GM21423 (cell line): Measurements from ENCODE around the gene TTBK1.

Source experiments
- ATAC-seq: cut with Tn5 transposase; IDR thresholded peaks from one replicate; pipeline ENCODE4 v1.9.1; 2021; ENCODE audit warnings: mild to moderate bottlenecking, moderate library complexity; ENCODE audit not compliant: unreplicated experiment

The TTBK1 gene

DNA sequence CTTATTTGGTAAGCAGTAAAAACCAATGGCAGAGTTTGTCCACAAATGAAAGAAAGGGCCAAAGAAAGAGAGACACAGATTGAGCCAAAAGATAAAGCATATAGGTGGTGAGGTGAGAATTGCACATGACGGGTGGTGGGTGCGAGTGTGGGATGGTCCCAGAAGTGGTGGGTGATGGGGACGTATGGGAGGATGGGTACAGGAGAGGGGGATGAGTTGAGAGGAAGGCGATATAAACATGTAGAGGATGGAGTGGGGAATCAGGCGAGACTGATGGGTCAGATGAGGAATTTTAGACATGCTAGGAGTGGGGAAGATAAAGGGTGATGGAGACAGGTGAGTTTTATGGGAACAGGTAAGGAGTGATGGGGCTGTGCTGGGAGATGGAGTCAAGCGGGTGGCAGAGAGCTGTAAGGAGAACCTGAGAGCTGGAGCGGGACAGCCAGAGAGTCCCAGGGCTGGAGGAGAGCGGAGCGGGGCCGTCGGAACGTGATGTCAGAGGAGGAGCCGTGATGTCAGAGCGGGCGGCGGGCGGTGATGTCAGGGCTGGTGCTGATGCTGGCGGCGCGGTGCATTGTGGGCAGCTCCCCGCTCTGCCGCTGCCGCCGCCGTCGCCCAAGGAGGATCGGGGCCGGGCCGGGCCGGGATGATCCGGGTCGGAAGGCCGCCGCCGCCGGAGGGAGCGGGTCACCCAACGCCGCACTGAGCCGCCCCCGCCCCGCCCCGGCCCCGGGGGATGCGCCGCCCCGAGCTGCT is at the start of gene TTBK1:
TTBK1 (plus strand) TSS at position 574 of the 756 bp plus-strand sequence. CDS start 3,180 bp downstream, outside the sequence.
- ATAC-seq = no peak

DNA sequence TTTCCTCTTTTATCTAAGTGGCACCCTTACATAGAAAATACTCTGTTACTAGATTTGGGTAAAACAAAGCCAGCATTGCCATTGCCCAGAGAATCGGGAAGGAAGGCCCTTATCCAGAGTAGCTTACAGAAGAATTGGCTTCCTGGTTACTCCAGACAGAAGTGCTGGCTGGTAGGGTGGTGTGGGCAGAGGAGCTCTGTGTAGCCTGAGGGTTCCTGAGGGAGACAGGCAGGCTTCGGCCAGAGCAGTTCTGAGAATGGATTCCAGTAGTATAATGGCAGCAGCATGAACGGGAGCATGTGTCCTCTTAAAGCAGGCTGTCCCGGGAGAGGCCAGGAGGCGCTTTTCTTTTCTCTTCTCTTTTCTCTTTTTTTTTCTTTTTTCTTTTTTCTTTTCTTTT is 49.4 kb upstream of the TTBK1 start:
- no peak for ATAC-seq

DNA sequence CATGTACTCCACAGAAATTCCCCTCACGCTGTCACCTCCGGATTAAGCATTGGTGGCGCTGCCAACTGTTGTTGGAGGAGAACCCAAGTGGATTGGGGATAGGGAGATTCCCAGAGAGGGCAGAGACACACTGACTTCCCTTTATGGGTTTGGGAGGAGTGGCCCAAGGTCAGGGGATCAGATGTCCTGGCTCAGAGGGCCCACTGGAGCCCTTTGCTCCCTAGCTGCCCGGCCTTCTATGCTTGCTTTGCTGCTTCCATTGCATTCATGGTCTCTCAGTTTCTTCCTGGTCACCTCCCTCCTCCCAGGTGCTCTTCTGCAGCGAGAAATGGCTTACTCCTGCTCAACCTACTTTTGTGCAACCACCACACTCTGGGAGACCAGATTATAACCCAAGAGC is 46.9 kb upstream of the TTBK1 start:
- ATAC-seq = no peak

DNA sequence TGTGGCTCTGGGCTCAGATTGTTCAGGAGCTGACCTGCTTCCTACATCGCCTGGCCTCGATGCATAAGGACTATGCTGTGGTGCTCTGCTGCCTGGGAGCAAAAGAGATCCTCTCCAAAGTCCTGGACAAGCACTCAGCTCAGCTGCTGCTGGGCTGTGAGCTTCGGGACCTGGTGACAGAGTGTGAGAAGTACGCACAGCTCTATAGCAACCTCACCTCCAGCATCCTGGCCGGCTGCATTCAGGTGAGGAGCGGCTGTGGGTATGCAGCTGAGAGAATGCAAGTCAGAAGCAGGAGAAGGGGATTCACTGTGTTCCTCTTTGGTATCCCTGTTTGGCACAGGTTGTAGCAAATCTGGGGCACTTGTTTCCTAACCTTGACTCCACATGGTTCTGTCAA is 43.4 kb upstream of the TTBK1 start:
- no peak for ATAC-seq

DNA sequence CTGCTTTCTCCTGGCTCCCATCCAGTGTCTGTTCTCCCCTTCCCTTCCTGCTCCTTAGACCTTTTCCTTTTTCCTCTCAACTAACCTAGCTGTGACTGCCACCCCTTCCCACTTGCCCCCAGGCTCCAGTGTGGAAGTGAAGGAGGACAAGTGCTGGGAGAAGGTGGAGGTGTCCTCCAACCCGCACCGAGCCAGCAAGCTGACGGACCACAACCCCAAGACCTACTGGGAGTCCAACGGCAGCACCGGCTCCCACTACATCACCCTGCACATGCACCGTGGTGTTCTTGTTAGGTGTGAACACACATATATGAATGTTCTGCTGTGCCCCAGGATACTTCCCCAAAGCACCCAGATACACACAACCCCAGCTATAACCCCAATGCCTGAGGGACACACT is 42.7 kb upstream of the TTBK1 start:
- no peak for ATAC-seq

DNA sequence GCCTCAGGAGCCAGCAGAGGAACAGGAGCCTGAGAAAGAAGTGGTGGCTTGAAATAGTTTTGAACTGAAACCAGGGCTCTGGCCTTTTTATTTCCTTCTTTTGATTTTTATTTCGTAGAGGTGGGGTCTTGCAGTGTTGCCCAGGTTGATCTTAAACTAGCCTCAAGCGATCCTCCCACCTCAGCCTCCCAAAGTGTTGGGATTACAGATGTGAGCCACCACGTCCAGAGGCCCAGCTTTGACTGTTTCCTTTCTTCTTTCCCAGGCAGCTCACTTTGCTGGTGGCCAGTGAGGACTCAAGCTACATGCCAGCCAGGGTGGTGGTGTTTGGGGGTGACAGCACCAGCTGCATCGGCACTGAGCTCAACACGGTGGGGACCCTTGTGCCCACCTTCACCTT is 40.8 kb upstream of the TTBK1 start:
- ATAC-seq = no peak

DNA sequence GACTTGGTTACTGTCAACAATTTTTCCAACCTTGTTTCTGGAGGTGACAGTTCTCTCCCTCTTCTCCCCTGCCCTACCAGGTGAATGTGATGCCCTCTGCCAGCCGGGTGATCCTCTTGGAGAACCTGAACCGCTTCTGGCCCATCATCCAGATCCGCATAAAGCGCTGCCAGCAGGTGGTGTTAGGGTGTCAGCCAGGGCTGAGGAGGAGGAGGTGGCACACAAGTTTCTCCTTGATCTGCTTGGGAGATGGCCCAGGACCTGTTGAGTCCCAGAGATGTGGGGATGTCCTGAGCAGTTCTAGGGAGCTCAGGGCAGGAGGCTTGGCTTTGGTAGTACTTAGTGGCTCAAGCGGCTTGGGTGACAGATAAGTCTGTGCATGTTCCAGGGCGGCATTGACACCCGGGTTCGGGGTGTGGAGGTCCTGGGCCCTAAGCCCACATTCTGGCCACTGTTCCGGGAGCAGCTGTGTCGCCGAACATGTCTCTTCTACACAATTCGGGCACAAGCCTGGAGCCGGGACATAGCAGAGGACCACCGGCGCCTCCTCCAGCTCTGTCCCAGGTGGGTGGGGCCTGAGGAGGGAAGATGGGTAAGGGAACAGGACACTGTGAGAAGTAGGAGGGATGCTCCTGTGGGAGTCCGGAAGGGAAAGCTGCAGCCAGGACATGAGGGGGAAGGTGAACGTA is 40.1 kb upstream of the TTBK1 start:
- no peak for ATAC-seq

DNA sequence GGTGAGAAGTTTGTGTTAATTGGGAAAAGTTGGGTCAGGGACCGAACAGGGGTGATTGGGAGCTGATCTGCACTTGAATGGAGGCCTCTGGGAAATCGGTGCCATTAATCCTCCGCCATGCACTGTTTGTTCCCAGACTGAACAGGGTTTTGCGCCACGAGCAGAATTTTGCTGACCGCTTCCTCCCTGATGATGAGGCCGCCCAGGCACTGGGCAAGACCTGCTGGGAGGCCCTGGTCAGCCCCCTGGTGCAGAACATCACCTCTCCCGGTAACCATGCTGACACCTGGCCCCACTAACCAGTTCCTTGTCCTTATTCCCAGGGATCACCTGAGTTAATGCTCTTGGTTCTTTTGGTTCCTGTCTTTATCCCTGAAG is 39.6 kb upstream of the TTBK1 start:
- ATAC-seq = no peak

DNA sequence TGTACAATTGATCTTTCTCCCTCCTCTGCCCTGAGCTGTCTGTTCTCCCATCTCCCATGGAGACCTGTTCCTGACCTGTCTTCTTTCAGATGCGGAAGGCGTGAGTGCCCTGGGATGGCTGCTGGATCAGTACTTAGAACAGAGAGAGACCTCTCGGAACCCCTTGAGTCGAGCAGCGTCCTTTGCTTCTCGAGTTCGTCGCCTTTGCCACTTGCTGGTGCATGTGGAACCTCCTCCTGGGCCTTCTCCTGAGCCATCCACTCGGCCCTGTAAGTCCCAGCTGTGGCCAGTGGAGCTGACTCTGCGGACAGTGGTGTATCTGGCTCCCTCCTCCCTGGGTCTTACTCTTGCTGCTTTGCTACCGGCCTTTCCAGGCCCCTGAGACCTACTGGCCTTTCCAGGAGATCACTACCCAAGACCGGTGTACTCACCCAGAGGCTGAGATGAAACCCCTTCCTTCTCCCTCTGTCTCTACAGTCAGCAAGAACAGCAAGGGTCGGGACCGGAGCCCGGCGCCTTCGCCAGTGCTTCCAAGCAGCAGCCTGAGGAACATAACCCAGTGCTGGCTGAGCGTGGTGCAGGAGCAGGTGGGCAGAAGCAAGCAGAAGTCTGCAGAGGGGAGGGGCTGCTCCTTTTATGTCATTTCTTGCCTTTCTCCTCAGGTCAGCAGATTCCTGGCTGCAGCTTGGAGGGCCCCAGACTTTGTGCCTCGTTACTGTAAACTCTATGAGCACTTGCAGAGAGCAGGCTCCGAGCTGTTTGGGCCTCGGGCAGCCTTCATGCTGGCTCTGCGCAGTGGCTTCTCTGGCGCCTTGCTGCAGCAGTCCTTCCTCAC is 38.8 kb upstream of the TTBK1 start:
- ATAC-seq = no peak

DNA sequence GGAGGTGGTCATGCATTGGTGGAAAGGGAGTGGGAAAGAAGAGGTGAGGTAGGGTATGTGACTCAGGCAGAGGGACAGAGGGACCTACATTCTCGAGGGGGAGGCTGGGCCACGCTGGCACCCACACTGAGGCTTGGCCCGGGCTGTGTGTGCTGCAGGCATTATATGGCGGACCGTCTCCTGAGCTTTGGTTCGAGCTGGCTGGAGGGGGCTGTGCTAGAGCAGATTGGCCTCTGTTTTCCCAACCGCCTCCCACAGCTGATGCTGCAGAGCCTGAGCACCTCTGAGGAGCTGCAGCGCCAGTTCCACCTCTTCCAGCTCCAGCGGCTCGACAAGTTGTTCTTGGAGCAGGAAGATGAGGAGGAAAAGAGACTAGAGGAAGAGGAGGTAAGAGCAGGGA is 37.4 kb upstream of the TTBK1 start:
- ATAC-seq = no peak

DNA sequence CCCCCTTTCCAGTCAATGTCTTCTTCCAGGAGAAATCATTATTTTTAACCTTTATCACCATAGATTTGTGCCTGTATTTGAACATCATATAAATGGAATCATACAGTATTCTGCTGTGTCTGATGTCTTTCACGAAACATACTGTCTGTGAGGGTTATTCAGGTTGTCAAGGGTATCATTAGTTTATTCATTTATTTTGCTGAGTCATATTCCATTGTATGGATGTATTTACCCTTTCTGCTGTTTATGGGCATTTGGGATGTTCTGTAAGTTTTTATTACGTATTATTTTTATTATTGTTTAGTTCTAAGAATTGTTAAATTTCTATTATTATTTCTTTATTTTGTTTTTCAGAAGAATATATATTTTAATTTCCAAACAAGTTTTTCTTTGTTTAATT is 36.0 kb upstream of the TTBK1 start:
- no peak for ATAC-seq

DNA sequence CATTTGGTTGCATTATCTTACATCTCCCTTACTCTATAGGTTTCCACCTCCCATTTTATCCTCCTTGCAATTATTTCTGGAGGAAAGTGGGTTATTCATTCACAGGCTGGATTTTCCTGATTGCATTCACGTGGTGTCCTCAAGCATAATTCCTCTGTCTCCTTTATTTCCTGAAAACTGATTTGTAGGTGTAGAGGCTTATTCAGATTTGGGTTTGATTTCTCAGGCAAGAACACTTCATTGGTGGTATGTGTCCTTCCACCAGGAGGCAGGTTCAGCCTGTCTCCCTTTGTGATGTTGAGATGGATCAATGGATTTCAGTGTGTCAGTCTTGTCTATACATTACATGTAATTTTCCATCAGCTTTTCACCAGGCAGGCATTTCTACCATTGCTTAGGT is 31.3 kb upstream of the TTBK1 start:
- no peak for ATAC-seq

DNA sequence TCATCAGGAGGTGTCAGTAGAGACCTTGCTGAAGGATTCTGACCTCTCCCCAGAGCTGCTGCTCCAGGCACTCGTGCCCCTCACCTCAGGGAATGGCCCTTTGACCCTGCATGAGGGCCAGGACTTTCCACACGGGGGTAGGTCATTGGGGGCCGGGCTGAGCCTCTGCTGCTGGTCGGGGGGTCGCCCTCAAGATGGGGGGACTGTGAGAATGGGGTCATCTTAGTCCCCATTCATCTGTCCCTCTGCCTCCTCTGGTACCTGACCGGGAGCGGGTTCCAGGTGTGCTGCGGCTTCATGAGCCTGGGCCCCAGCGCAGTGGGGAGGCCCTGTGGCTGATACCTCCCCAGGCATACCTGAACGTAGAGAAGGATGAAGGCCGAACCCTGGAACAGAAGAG is 29.9 kb upstream of the TTBK1 start:
- ATAC-seq = no peak

DNA sequence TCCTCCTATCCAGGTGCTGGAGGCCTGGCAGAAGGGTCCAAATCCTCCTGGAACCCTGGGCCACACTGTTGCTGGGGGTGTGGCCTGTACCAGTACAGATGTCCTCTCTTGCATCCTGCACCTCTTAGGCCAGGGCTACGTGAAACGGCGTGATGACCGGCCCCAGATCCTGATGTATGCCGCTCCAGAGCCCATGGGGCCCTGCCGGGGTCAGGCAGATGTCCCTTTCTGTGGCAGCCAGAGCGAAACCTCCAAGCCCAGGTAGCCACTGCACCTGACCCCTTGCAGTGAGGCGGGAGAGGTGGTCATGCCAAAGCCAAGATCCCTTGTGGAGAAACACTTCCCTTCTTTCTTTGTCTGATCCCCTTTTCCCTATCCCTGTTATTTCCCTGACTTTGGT is 28.2 kb upstream of the TTBK1 start:
- no peak for ATAC-seq

DNA sequence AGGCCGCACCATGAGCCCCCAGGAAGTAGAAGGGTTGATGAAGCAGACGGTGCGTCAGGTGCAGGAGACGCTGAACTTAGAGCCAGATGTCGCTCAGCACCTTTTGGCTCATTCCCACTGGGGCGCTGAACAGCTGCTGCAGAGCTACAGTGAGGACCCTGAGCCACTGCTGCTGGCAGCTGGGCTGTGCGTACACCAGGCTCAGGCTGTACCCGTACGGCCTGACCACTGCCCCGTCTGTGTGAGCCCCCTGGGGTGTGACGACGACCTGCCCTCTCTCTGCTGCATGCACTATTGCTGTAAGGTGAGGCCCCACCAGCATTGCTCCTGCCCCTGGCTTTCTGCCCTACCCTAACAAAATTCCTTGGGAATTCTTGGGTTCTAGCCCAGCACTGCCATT is 27.1 kb upstream of the TTBK1 start:
- no peak for ATAC-seq

DNA sequence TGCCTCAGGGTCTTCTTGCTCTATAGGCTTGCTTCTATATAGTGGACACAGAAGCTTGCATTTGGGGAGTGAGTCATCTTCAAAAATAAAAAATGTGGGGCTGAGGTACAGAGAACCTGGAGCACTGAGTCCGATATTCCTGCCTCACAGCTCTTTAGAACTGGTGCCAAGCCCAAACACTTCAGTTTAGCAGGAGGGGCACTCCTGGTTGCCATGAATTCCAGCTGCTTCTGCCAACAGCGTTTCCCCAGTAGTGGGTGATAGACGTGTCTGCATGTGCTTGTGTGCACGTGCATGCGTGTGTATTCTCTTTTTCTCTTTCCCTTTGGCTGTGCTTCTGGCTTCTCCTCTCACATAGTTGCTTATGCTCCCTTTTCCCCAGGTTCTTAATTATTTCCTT is 25.9 kb upstream of the TTBK1 start:
- ATAC-seq = no peak

DNA sequence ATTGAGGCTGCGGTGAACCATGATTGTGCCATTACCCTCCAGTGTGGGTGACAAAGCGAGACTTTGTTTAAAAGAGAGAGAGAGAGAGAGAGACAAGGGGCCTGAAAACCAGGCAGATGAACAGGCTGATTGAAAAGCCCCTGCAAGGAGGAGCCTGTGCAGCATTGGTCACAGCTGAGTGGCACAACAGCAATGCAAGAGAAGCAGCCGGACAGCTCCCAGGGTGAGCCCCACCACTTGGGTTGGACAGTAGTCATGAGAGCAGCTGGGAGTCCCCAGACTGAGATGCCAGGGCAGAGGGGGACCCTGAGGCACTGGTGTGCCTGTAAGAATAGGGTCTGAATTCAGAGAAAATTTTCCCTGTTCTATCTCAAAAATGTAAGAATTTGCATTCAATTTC is 24.2 kb upstream of the TTBK1 start:
- ATAC-seq = no peak

DNA sequence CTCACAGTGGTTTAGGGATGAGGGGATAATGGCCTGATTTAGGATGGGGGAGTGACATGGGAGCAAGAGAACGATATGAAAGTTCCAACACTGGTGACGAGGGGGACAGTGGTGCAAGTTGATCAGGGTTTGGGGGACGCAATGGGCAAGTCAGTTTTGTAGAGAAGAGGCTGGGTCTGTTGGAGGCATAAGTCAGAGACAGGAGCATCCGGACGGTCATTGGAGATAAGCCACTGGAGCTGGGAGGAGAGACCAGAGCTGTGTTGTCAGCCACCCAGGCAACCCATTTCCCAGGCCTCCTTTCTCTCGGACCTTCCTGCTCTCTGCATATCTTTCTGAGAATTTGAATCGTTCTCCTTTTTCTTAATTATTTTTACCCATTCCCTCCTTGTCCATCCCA is 23.5 kb upstream of the TTBK1 start:
- ATAC-seq = no peak

DNA sequence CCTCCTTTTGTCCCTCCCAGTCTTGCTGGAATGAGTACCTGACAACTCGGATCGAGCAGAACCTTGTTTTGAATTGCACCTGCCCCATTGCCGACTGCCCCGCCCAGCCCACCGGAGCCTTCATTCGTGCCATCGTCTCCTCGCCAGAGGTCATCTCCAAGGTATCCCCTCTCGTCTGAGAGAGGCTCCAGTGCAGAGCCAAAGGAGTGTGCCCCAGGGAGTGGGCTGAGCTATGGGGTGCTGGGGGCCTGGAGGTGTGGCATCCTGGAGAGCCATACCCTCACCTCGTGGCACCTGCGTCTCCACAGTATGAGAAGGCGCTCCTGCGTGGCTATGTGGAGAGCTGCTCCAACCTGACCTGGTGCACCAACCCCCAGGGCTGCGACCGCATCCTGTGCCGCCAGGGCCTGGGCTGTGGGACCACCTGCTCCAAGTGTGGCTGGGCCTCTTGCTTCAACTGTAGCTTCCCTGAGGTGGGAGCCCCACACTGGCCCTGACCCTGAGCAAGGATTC is 22.8 kb upstream of the TTBK1 start:
- ATAC-seq = no peak

DNA sequence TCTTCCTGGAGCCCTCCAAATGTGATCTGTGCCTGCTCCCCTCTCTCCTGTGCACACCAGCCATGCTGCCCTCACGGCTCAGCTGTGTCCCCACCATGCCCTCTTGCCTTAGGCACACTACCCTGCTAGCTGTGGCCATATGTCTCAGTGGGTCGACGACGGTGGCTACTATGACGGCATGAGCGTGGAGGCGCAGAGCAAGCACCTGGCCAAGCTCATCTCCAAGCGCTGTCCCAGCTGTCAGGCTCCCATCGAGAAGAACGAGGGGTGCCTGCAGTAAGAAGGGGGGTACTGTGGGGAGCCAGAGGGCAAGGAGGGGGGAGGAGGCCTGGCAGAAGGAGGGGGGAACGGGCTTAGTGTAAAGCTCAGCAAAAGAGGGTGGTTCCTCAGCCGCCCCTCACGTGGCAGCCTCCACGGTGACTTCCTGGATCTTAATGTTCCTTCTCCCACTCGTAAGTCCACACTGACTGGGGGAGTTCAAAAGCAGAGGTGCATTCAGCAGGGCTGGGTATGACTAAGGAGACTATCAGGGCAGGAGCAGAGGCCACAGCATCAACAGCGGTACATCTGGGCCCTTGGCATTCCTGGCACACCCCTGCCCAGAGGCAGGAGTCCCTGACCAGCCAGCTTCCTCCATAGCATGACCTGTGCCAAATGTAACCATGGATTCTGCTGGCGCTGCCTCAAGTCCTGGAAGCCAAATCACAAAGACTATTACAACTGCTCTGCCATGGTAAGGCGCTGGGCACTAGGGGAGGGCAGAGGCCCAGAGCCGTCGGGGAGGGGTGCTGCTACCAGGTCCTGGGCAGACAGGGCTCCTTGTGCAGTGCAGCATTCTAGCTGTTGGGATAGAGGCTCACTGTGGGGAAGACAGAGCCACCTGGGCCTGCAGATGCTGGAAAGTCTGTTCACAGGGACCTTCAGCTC is 22.0 kb upstream of the TTBK1 start:
- ATAC-seq = no peak
